CD4-positive, alpha-beta memory T cell (primary cell): ENCODE results near the gene IFI27L2. TPM values are rescaled to one million over a fixed set of nuclear protein-coding genes. Genes with fewer than 3 reads are reported as not detected.

Experiments used
- CTCF ChIA-PET: fragments of 350-600 bp; sonication (Branson Sonifier 250); formaldehyde crosslinking; loops from one replicate; lab custom pipeline; 2021; ENCODE audit warnings: inconsistent platforms; ENCODE audit not compliant: partially characterized antibody; lab: Charles Lee
- POLR2A ChIA-PET: fragments of 350-600 bp; sonication (Branson Sonifier 250); formaldehyde crosslinking; loops from one replicate; lab custom pipeline; 2021; ENCODE audit not compliant: partially characterized antibody; lab: Charles Lee
- DNase-seq, 5 donors: peaks; one replicate each; pipeline versions ENCODE4 v3.0.0 to v3.0.0-alpha.2; 2020 to 2022; ENCODE audit warnings: mixed read lengths in 1 of 5
- H3K27ac ChIP-seq: one replicate; pipeline ENCODE4 v1.7.0; 2013; ENCODE audit warnings: low read depth, low read length
- H3K27me3 ChIP-seq: 2 replicates; pipeline ENCODE4 v1.7.0; 2013; ENCODE audit warnings: mild to moderate bottlenecking, low read length, moderate library complexity; ENCODE audit not compliant: insufficient read depth
- H3K36me3 ChIP-seq: 2 replicates; pipeline ENCODE4 v1.7.0; 2013; ENCODE audit warnings: mild to moderate bottlenecking, low read length, moderate library complexity; ENCODE audit not compliant: insufficient read depth
- H3K4me1 ChIP-seq: 2 replicates; pipeline ENCODE4 v1.7.0; 2013; ENCODE audit warnings: mild to moderate bottlenecking, low read length, moderate library complexity; ENCODE audit not compliant: insufficient read depth
- H3K4me3 ChIP-seq, 2 donors: one replicate each; pipeline ENCODE4 v1.7.0; 2013; ENCODE audit warnings: low read length in 2 of 2, mild to moderate bottlenecking in 1 of 2
- H3K9me3 ChIP-seq, 2 donors: one replicate each; pipeline ENCODE4 v1.7.0; 2013; ENCODE audit warnings: low read length in 2 of 2, control low read depth in 1 of 2; ENCODE audit not compliant: control insufficient read depth in 1 of 2
- H3K27ac Mint-ChIP-seq, 7 donors: one replicate each; pipeline ENCODE4 v1.8.0; 2020 to 2021; ENCODE audit warnings: mixed read lengths in 7 of 7, mild to moderate bottlenecking in 6 of 7, inconsistent platforms in 3 of 7, moderate library complexity in 3 of 7
- H3K27me3 Mint-ChIP-seq, 2 donors: one replicate each; pipeline ENCODE4 v1.8.0; 2020 to 2021; ENCODE audit warnings: mixed read lengths in 2 of 2
- H3K36me3 Mint-ChIP-seq, 2 donors: one replicate each; pipeline ENCODE4 v1.8.0; 2020 to 2021; ENCODE audit warnings: mixed read lengths in 2 of 2, inconsistent platforms in 1 of 2, mild to moderate bottlenecking in 1 of 2
- H3K4me1 Mint-ChIP-seq, 4 donors: one replicate each; pipeline ENCODE4 v1.8.0; 2020 to 2021; ENCODE audit warnings: mixed read lengths in 4 of 4, mild to moderate bottlenecking in 1 of 4
- H3K4me3 Mint-ChIP-seq, 8 donors: one replicate each; pipeline ENCODE4 v1.8.0; 2020 to 2021; ENCODE audit warnings: mixed read lengths in 8 of 8, mild to moderate bottlenecking in 7 of 8, moderate library complexity in 6 of 8, inconsistent platforms in 3 of 8
- H3K9me3 Mint-ChIP-seq, 8 donors: one replicate each; pipeline ENCODE4 v1.8.0; 2020 to 2021; ENCODE audit warnings: mixed read lengths in 8 of 8, mild to moderate bottlenecking in 5 of 8, inconsistent platforms in 3 of 8, moderate library complexity in 1 of 8
- intact Hi-C: fragments of 100-400 bp; cut with micrococcal nuclease; formaldehyde crosslinking; loops from one replicate; pipeline ENCODE4 v1.15.1; 2023
- polyA plus RNA-seq, 2 donors: library from polyadenylated mRNA; unstranded; fragments of 300-500 nt; fragmentation: Illumina TruSeq; gene quantifications; one replicate each; pipeline ENCODE4 v1.2.3, GENCODE V29; 2021
- total RNA-seq, 2 experiments: library from RNA; stranded (reverse); gene quantifications; one replicate each; pipeline ENCODE4 v1.2.3, GENCODE V29; 2021

The IFI27L2 gene
- total and polyA plus RNA-seq, 4 experiments from 2014 or later = 34.0 to 87.9 (median 49.8) TPM

GRCh38 chr14:94088516-94088915 is 40.9 kb downstream of the IFI27L2 start:
- Histone ChIP-seq H3K27ac (no peak overlapping the region), H3K9me3 (no peaks in the 10 kb centered on the region), H3K27me3 (no peaks in the 10 kb centered on the region), H3K4me3 (no peak overlapping the region), H3K36me3 (no peaks in the 10 kb centered on the region), H3K4me1 (no peaks in the 10 kb centered on the region)
- Mint-ChIP-seq H3K27me3 (no peaks in the 10 kb centered on the region), H3K36me3 (no peaks in the 10 kb centered on the region), H3K4me1 (no peaks in the 10 kb centered on the region), H3K9me3 (no peaks in the 10 kb centered on the region), H3K27ac (no peak overlapping the region), H3K4me3 (no peak overlapping the region)
- intact Hi-C loops = no loop called here
- ChIA-PET CTCF (no interaction called here), POLR2A (no interaction called here)
- no peak for DNase-seq

GRCh38 chr14:94087891-94088290 is 41.5 kb downstream of the IFI27L2 start:
- Mint-ChIP-seq H3K4me3 (no peak overlapping the region), H3K27me3 (no peaks in the 10 kb centered on the region), H3K36me3 (no peaks in the 10 kb centered on the region), H3K4me1 (peaks cover 0 to 1% (median under 1%) of the 10 kb centered on the region in 4 donors), H3K27ac (no peak overlapping the region), H3K9me3 (no peaks in the 10 kb centered on the region)
- Histone ChIP-seq H3K4me3 (no peak overlapping the region), H3K9me3 (no peaks in the 10 kb centered on the region), H3K27ac (no peak overlapping the region), H3K4me1 (no peaks in the 10 kb centered on the region), H3K36me3 (no peaks in the 10 kb centered on the region), H3K27me3 (no peaks in the 10 kb centered on the region)
- ChIA-PET POLR2A (no interaction called here), CTCF (no interaction called here)
- no peak for DNase-seq
- intact Hi-C loops = no loop called here

- peak overlapping the region; percentile 92 to 98 for H3K4me3 ChIP-seq
- DNase-seq = no peak
Measured at GRCh38 chr14:94081386-94081820, 48.0 kb downstream of the IFI27L2 start.

GRCh38 chr14:94080621-94081385 is 48.6 kb downstream of the IFI27L2 start, which contains the start of the genes DDX24 and IFI27L1:
DDX24 (minus strand) TSS chr14:94081202; CDS start chr14:94079742, 1,460 bp downstream.
IFI27L1 (plus strand) TSS chr14:94081310; CDS start chr14:94096938, 15,628 bp downstream.
- H3K4me1 Mint-ChIP-seq = peaks cover 36 to 70% (median 45%) of the 10 kb centered on the region in 4 donors
- peak within 1 kb of the TSS; percentile 99 to 100 (median 99) for H3K4me3 Mint-ChIP-seq
- peak within 1 kb of the TSS; percentile 92 to 98 for H3K4me3 ChIP-seq
- H3K36me3 Mint-ChIP-seq = peaks cover 36 to 50% of the 10 kb centered on the region in 2 donors
- H3K4me1 ChIP-seq = peaks cover 50% of the 10 kb centered on the region
- H3K27ac Mint-ChIP-seq = peak within 1 kb of the TSS; percentile 98 to 100 (median 99)
- H3K27ac ChIP-seq = peak within 1 kb of the TSS; percentile 86
- peaks cover 0 to 4% (median 0%) of the 10 kb centered on the region in 8 donors for H3K9me3 Mint-ChIP-seq
- DNase-seq = peak; percentile 96 to 97 (median 97)
- H3K36me3 ChIP-seq = peaks cover 22% of the 10 kb centered on the region
- ChIA-PET CTCF (interaction anchor here (0.7 to 4.9 kb wide), 10 partner anchors 12 to 141 kb away, joined by 3 to 29 read pairs (median 4); partner anchors contain the start of gene IFI27L2), POLR2A (interaction anchor here (0.7 to 2.7 kb wide), 25 partner anchors 10 to 141 kb away, joined by 3 to 17 read pairs (median 5); partner anchors contain the start of genes IFI27L2 and OTUB2)
- H3K27me3 ChIP-seq = no peaks in the 10 kb centered on the region
- intact Hi-C loops = loop anchor here (1.0 to 2.0 kb wide), 5 partner anchors 48 to 110 kb away; partner anchors contain the start of genes IFI27L2 and OTUB2
- H3K27me3 Mint-ChIP-seq = no peaks in the 10 kb centered on the region
- no peaks in the 10 kb centered on the region for H3K9me3 ChIP-seq

More at GRCh38 chr14:94081386-94081820, 48.0 kb downstream of the IFI27L2 start:
- intact Hi-C loops = loop anchor here (1.0 to 2.0 kb wide), 5 partner anchors 48 to 111 kb away; partner anchors contain the start of genes IFI27L2 and OTUB2
- H3K36me3 Mint-ChIP-seq = peaks cover 30 to 44% of the 10 kb centered on the region in 2 donors
- peaks cover 44% of the 10 kb centered on the region for H3K4me1 ChIP-seq
- POLR2A ChIA-PET = interaction anchor here (0.7 to 2.7 kb wide), 23 partner anchors 10 to 142 kb away, joined by 3 to 17 read pairs (median 5); partner anchors contain the start of genes IFI27L2 and OTUB2
- no peaks in the 10 kb centered on the region for H3K9me3 ChIP-seq
- H3K27me3 Mint-ChIP-seq = no peaks in the 10 kb centered on the region
- CTCF ChIA-PET = interaction anchor here (0.7 to 4.9 kb wide), 9 partner anchors 11 to 142 kb away, joined by 3 to 29 read pairs (median 4); partner anchors contain the start of gene IFI27L2
- no peaks in the 10 kb centered on the region for H3K27me3 ChIP-seq
- H3K27ac ChIP-seq = peak overlapping the region; percentile 86
- peaks cover 22% of the 10 kb centered on the region for H3K36me3 ChIP-seq
- H3K4me3 Mint-ChIP-seq = peak overlapping the region; percentile 99 to 100 (median 99)
- no peaks in the 10 kb centered on the region for H3K9me3 Mint-ChIP-seq
- H3K4me1 Mint-ChIP-seq = peaks cover 34 to 64% (median 42%) of the 10 kb centered on the region in 4 donors
- peak overlapping the region; percentile 95 to 100 (median 99) for H3K27ac Mint-ChIP-seq

GRCh38 chr14:94079891-94080620 is 49.3 kb downstream of the IFI27L2 start:
- H3K4me1 ChIP-seq = peaks cover 57% of the 10 kb centered on the region
- peak overlapping the region; percentile 92 to 98 for H3K4me3 ChIP-seq
- H3K27ac Mint-ChIP-seq = peak overlapping the region; percentile 98 to 100 (median 99)
- H3K36me3 Mint-ChIP-seq = peaks cover 44 to 56% of the 10 kb centered on the region in 2 donors
- CTCF ChIA-PET = interaction anchor here (1.0 to 4.9 kb wide), 8 partner anchors 27 to 128 kb away, joined by 3 to 29 read pairs (median 6); partner anchors contain the start of gene IFI27L2
- peaks cover 22% of the 10 kb centered on the region for H3K36me3 ChIP-seq
- peaks cover 42 to 78% (median 52%) of the 10 kb centered on the region in 4 donors for H3K4me1 Mint-ChIP-seq
- intact Hi-C loops = loop anchor here (2.0 kb wide), 4 partner anchors 53 to 109 kb away; partner anchors contain the start of gene OTUB2
- POLR2A ChIA-PET = interaction anchor here (0.7 to 2.7 kb wide), 17 partner anchors 11 to 115 kb away, joined by 3 to 17 read pairs (median 4); partner anchors contain the start of genes IFI27L2, OTUB2 and PPP4R4
- H3K4me3 Mint-ChIP-seq = peak overlapping the region; percentile 99 to 100 (median 99)
- H3K27me3 ChIP-seq = no peaks in the 10 kb centered on the region
- H3K9me3 Mint-ChIP-seq = peaks cover 0 to 11% (median 5%) of the 10 kb centered on the region in 8 donors
- H3K27me3 Mint-ChIP-seq = no peaks in the 10 kb centered on the region
- H3K27ac ChIP-seq = peak overlapping the region; percentile 86
- DNase-seq = peak in 4 of 5 donors; percentile 15 to 46 (median 31)
- H3K9me3 ChIP-seq = no peaks in the 10 kb centered on the region

GRCh38 chr14:94077823-94078222 is 51.6 kb downstream of the IFI27L2 start:
- no peak for DNase-seq
- no peaks in the 10 kb centered on the region for H3K27me3 Mint-ChIP-seq
- H3K27ac ChIP-seq = no peak overlapping the region
- H3K4me1 ChIP-seq = peaks cover 72% of the 10 kb centered on the region
- no peaks in the 10 kb centered on the region for H3K27me3 ChIP-seq
- H3K36me3 Mint-ChIP-seq = peaks cover 59 to 69% of the 10 kb centered on the region in 2 donors
- peak overlapping the region in 2 of 7 donors; percentile 83 to 98 for H3K27ac Mint-ChIP-seq
- intact Hi-C loops = no loop called here
- peaks cover 0 to 5% of the 10 kb centered on the region in 2 donors for H3K9me3 ChIP-seq
- peaks cover 4 to 20% (median 13%) of the 10 kb centered on the region in 8 donors for H3K9me3 Mint-ChIP-seq
- ChIA-PET CTCF (interaction anchor here (4.9 kb wide), 1 partner anchor 42 kb away, joined by 29 read pairs; no protein-coding TSS in a partner anchor), POLR2A (no interaction called here)
- peak overlapping the region; percentile 92 to 98 for H3K4me3 ChIP-seq
- H3K4me1 Mint-ChIP-seq = peaks cover 46 to 87% (median 61%) of the 10 kb centered on the region in 4 donors
- H3K4me3 Mint-ChIP-seq = peak overlapping the region; percentile 99 to 100 (median 99)
- peaks cover 29% of the 10 kb centered on the region for H3K36me3 ChIP-seq
